ENCODE measurements around the gene TFPI2. TPM values are rescaled to one million over a fixed set of nuclear protein-coding genes. Genes with fewer than 3 reads are reported as not detected.

Gene TFPI2
- not detected for total RNA-seq

- H3K9me3 Mint-ChIP-seq, result no peaks in the 10 kb centered on the region
- peaks cover 45% of the 10 kb centered on the region for H3K27me3 Mint-ChIP-seq
- POLR2A ChIA-PET, result no interaction called here
- H3K27ac Mint-ChIP-seq, result no peak within 1 kb of the TSS
- no peaks in the 10 kb centered on the region for H3K36me3 Mint-ChIP-seq (ENCODE audit: low read depth)
- peaks cover 10% of the 10 kb centered on the region for H3K4me1 Mint-ChIP-seq
- no peak for DNase-seq
- no peak within 1 kb of the TSS for H3K4me3 Mint-ChIP-seq
- CTCF ChIA-PET, result no interaction called here
Measured at GRCh38 chr7:93890464-93891068, at the start of gene TFPI2. Gene TFPI2, minus strand, starts transcription at chr7:93890753. Its CDS starts 75 bp downstream, at chr7:93890678.

- Mint-ChIP-seq H3K4me3 (no peak overlapping the region), H3K27me3 (peaks cover 12% of the 10 kb centered on the region), H3K27ac (no peak overlapping the region), H3K4me1 (no peaks in the 10 kb centered on the region), H3K9me3 (no peaks in the 10 kb centered on the region), H3K36me3 (ENCODE audit: low read depth) (no peaks in the 10 kb centered on the region)
- CTCF ChIA-PET, result no interaction called here
- no peak for DNase-seq
- POLR2A ChIA-PET, result no interaction called here
Measured at GRCh38 chr7:93938293-93938692, 47.7 kb upstream of the TFPI2 start.

GRCh38 chr7:93937818-93938217 lies 47.3 kb upstream of the TFPI2 start:
- no peaks in the 10 kb centered on the region for H3K9me3 Mint-ChIP-seq
- no peak overlapping the region for H3K27ac Mint-ChIP-seq
- H3K4me1 Mint-ChIP-seq, result no peaks in the 10 kb centered on the region
- H3K4me3 Mint-ChIP-seq, result no peak overlapping the region
- ChIA-PET CTCF (no interaction called here), POLR2A (no interaction called here)
- H3K36me3 Mint-ChIP-seq (ENCODE audit: low read depth), result no peaks in the 10 kb centered on the region
- H3K27me3 Mint-ChIP-seq, result peaks cover 12% of the 10 kb centered on the region
- no peak for DNase-seq

- POLR2A ChIA-PET, result no interaction called here
- CTCF ChIA-PET, result no interaction called here
- Mint-ChIP-seq H3K27me3 (peaks cover 12% of the 10 kb centered on the region), H3K36me3 (ENCODE audit: low read depth) (no peaks in the 10 kb centered on the region), H3K27ac (no peak overlapping the region), H3K9me3 (no peaks in the 10 kb centered on the region), H3K4me1 (no peaks in the 10 kb centered on the region), H3K4me3 (no peak overlapping the region)
- no peak for DNase-seq
Measured at GRCh38 chr7:93935102-93935501, 44.5 kb upstream of the TFPI2 start.

- Mint-ChIP-seq H3K36me3 (ENCODE audit: low read depth) (no peaks in the 10 kb centered on the region), H3K27me3 (peaks cover 9% of the 10 kb centered on the region), H3K4me3 (no peak overlapping the region), H3K9me3 (no peaks in the 10 kb centered on the region), H3K4me1 (no peaks in the 10 kb centered on the region), H3K27ac (no peak overlapping the region)
- POLR2A ChIA-PET, result no interaction called here
- no peak for DNase-seq
- CTCF ChIA-PET, result no interaction called here
Measured at GRCh38 chr7:93933156-93933555, 42.6 kb upstream of the TFPI2 start.

GRCh38 chr7:93931655-93932054 lies 41.1 kb upstream of the TFPI2 start:
- CTCF ChIA-PET, result no interaction called here
- POLR2A ChIA-PET, result no interaction called here
- peaks cover 9% of the 10 kb centered on the region for H3K27me3 Mint-ChIP-seq

GRCh38 chr7:93927585-93927984 lies 37.0 kb upstream of the TFPI2 start:
- no peak for DNase-seq
- no peak overlapping the region for H3K27ac Mint-ChIP-seq
- peaks cover 28% of the 10 kb centered on the region for H3K27me3 Mint-ChIP-seq
- H3K4me3 Mint-ChIP-seq, result no peak overlapping the region
- H3K4me1 Mint-ChIP-seq, result no peaks in the 10 kb centered on the region
- no peaks in the 10 kb centered on the region for H3K9me3 Mint-ChIP-seq
- ChIA-PET POLR2A (no interaction called here), CTCF (no interaction called here)
- no peaks in the 10 kb centered on the region for H3K36me3 Mint-ChIP-seq (ENCODE audit: low read depth)

More at GRCh38 chr7:93931655-93932054, 41.1 kb upstream of the TFPI2 start:
- Mint-ChIP-seq H3K4me1 (no peaks in the 10 kb centered on the region), H3K9me3 (no peaks in the 10 kb centered on the region), H3K27ac (no peak overlapping the region), H3K4me3 (no peak overlapping the region), H3K36me3 (ENCODE audit: low read depth) (no peaks in the 10 kb centered on the region)
- no peak for DNase-seq

- POLR2A ChIA-PET, result no interaction called here
- CTCF ChIA-PET, result no interaction called here
- Mint-ChIP-seq H3K36me3 (ENCODE audit: low read depth) (no peaks in the 10 kb centered on the region), H3K27ac (no peak overlapping the region), H3K9me3 (no peaks in the 10 kb centered on the region), H3K4me3 (no peak overlapping the region), H3K4me1 (peaks cover 2% of the 10 kb centered on the region), H3K27me3 (peaks cover 30% of the 10 kb centered on the region)
- DNase-seq, result no peak
Measured at GRCh38 chr7:93926800-93927199, 36.2 kb upstream of the TFPI2 start.

GRCh38 chr7:93923942-93924341 lies 33.4 kb upstream of the TFPI2 start:
- H3K9me3 Mint-ChIP-seq, result no peaks in the 10 kb centered on the region
- no peak overlapping the region for H3K4me3 Mint-ChIP-seq
- peaks cover 32% of the 10 kb centered on the region for H3K27me3 Mint-ChIP-seq

GRCh38 chr7:93923296-93923695 lies 32.7 kb upstream of the TFPI2 start:
- peaks cover 8% of the 10 kb centered on the region for H3K4me1 Mint-ChIP-seq
- H3K27me3 Mint-ChIP-seq, result peaks cover 32% of the 10 kb centered on the region
- no peak for DNase-seq
- no peak overlapping the region for H3K4me3 Mint-ChIP-seq
- ChIA-PET CTCF (no interaction called here), POLR2A (no interaction called here)
- H3K36me3 Mint-ChIP-seq (ENCODE audit: low read depth), result no peaks in the 10 kb centered on the region
- H3K9me3 Mint-ChIP-seq, result no peaks in the 10 kb centered on the region
- H3K27ac Mint-ChIP-seq, result no peak overlapping the region

More at GRCh38 chr7:93923942-93924341, 33.4 kb upstream of the TFPI2 start:
- CTCF ChIA-PET, result no interaction called here
- Mint-ChIP-seq H3K36me3 (ENCODE audit: low read depth) (no peaks in the 10 kb centered on the region), H3K27ac (no peak overlapping the region), H3K4me1 (peaks cover 8% of the 10 kb centered on the region)
- no peak for DNase-seq
- POLR2A ChIA-PET, result no interaction called here

GRCh38 chr7:93921607-93922566 lies 31.3 kb upstream of the TFPI2 start, which contains the start of gene GNG11:
Gene GNG11, plus strand, starts transcription at chr7:93921735. Its CDS starts 403 bp downstream, at chr7:93922138.
- DNase-seq, result peak; percentile 26
- H3K36me3 Mint-ChIP-seq (ENCODE audit: low read depth), result no peaks in the 10 kb centered on the region
- H3K27ac Mint-ChIP-seq, result no peak within 1 kb of the TSS
- H3K27me3 Mint-ChIP-seq, result peaks cover 35% of the 10 kb centered on the region
- CTCF ChIA-PET, result no interaction called here
- H3K4me3 Mint-ChIP-seq, result peak within 1 kb of the TSS; percentile 59
- no peaks in the 10 kb centered on the region for H3K9me3 Mint-ChIP-seq
- H3K4me1 Mint-ChIP-seq, result peaks cover 8% of the 10 kb centered on the region
- POLR2A ChIA-PET, result interaction anchor here (0.6 to 1.5 kb wide), 2 partner anchors 19 to 77 kb away, joined by 3 to 6 read pairs; no protein-coding TSS in a partner anchor

- no peak for DNase-seq
- Mint-ChIP-seq H3K27ac (no peak overlapping the region), H3K4me3 (peak overlapping the region; percentile 59), H3K9me3 (no peaks in the 10 kb centered on the region), H3K4me1 (peaks cover 8% of the 10 kb centered on the region), H3K36me3 (ENCODE audit: low read depth) (no peaks in the 10 kb centered on the region), H3K27me3 (peaks cover 32% of the 10 kb centered on the region)
- ChIA-PET CTCF (no interaction called here), POLR2A (interaction anchor here (1.5 kb wide), 1 partner anchor 20 kb away, joined by 6 read pairs; no protein-coding TSS in a partner anchor)
Measured at GRCh38 chr7:93921186-93921585, 30.6 kb upstream of the TFPI2 start.

- Mint-ChIP-seq H3K4me3 (no peak overlapping the region), H3K9me3 (no peaks in the 10 kb centered on the region), H3K36me3 (ENCODE audit: low read depth) (no peaks in the 10 kb centered on the region), H3K27ac (no peak overlapping the region), H3K27me3 (peaks cover 32% of the 10 kb centered on the region), H3K4me1 (peaks cover 8% of the 10 kb centered on the region)
- CTCF ChIA-PET, result no interaction called here
- POLR2A ChIA-PET, result interaction anchor here (1.5 kb wide), 1 partner anchor 20 kb away, joined by 6 read pairs; no protein-coding TSS in a partner anchor
- no peak for DNase-seq
Measured at GRCh38 chr7:93920496-93921182, 30.1 kb upstream of the TFPI2 start.

Data from activated CD4-positive, alpha-beta memory T cell treated with anti-CD3 and anti-CD28 coated beads, Interleukin-2, amount 10 ng/mL, durations not matched to agents 7 days and 5 days (primary cell).